NT2/D1 (cell line): ENCODE data around the gene JOSD2.

ENCODE experiments used
- YY1 ChIP-seq: IDR thresholded peaks from 2 replicates; pipeline ENCODE4 v1.6.1; 2011; ENCODE audit not compliant: insufficient read length, insufficient read depth
- ZNF274 ChIP-seq: IDR thresholded peaks from 2 replicates; pipeline ENCODE4 v1.6.1; 2011; ENCODE audit warnings: mild to moderate bottlenecking, low read depth, low read length

- TF ChIP-seq YY1 (no peak), ZNF274 (no peak)
Measured at GRCh38 chr19:50549059-50549926, 38.3 kb upstream of the JOSD2 start.
